Measurements from ENCODE around the gene GRN. TPM values are rescaled to one million over a fixed set of nuclear protein-coding genes. Genes with fewer than 3 reads are reported as not detected.

Gene GRN
- total RNA-seq, 1 experiment from 2014 or later, result 127 TPM

DNA sequence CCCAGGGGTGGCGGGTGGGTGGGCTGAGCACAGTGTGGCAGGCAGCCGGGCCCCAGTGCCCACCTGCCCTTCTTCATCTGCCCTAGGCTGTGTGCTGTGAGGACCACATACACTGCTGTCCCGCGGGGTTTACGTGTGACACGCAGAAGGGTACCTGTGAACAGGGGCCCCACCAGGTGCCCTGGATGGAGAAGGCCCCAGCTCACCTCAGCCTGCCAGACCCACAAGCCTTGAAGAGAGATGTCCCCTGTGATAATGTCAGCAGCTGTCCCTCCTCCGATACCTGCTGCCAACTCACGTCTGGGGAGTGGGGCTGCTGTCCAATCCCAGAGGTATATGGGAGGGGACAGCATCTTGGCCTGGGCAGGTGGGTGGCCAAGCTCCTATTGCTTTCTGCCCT, 6.4 kb downstream of the GRN start:
- H4K8ac ChIP-seq (replicated peaks; ENCODE audit: insufficient read length, low read depth, low read length), result no peak overlapping the region
- H3K4ac ChIP-seq (ENCODE audit: low read depth, low read length), result no peak overlapping the region
- no peaks in the 10 kb centered on the region for H3K9me3 ChIP-seq (ENCODE audit: control insufficient read depth, low read depth, low read length)
- no peak overlapping the region for H3K56ac ChIP-seq (ENCODE audit: insufficient read length, low read depth, low read length)
- Mint-ChIP-seq H3K4me1 (peaks cover 0 to 8% of the 10 kb centered on the region in 2 experiments; a peak in 2 of 4 replicates), H3K4me3 (no peak overlapping the region), H3K9me3 (no peaks in the 10 kb centered on the region; a peak in 1 of 5 replicates), H3K27me3 (ENCODE audit: low read depth) (peaks cover 5% of the 10 kb centered on the region; the same call in 1 of the 2 replicates), H3K27ac (no peak overlapping the region), H3K36me3 (ENCODE audit: insufficient read depth in 1 of 3, low read depth in 3 of 3) (peaks cover 3 to 17% (median 6%) of the 10 kb centered on the region in 3 experiments; a peak in 6 of 7 replicates)
- no peak overlapping the region for H2BK20ac ChIP-seq (ENCODE audit: low read depth, low read length, poor library complexity, severe bottlenecking)
- TF ChIP-seq, protein P1, sequence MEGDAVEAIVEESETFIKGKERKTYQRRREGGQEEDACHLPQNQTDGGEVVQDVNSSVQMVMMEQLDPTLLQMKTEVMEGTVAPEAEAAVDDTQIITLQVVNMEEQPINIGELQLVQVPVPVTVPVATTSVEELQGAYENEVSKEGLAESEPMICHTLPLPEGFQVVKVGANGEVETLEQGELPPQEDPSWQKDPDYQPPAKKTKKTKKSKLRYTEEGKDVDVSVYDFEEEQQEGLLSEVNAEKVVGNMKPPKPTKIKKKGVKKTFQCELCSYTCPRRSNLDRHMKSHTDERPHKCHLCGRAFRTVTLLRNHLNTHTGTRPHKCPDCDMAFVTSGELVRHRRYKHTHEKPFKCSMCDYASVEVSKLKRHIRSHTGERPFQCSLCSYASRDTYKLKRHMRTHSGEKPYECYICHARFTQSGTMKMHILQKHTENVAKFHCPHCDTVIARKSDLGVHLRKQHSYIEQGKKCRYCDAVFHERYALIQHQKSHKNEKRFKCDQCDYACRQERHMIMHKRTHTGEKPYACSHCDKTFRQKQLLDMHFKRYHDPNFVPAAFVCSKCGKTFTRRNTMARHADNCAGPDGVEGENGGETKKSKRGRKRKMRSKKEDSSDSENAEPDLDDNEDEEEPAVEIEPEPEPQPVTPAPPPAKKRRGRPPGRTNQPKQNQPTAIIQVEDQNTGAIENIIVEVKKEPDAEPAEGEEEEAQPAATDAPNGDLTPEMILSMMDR (conservative IDR thresholded peaks at IDR 0.05), result no peak
- H3K14ac ChIP-seq (ENCODE audit: insufficient read depth, low read length), result no peak overlapping the region
- H3K23ac ChIP-seq (ENCODE audit: insufficient read length, low read depth, low read length), result no peak overlapping the region
- no peak overlapping the region for H2BK120ac ChIP-seq (ENCODE audit: low read depth, low read length, poor library complexity, severe bottlenecking)
- no peak overlapping the region for H2BK15ac ChIP-seq (ENCODE audit: low read depth, low read length)
- H4K5ac ChIP-seq (ENCODE audit: insufficient read length, low read depth, low read length), result no peak overlapping the region
- H3K9ac ChIP-seq (ENCODE audit: extremely low read depth, insufficient read length, low read length), result no peak overlapping the region
- no peaks in the 10 kb centered on the region for H3K79me1 ChIP-seq (ENCODE audit: insufficient read depth, low read depth, low read length, poor library complexity, severe bottlenecking)
- no peaks in the 10 kb centered on the region for H4K20me1 ChIP-seq (ENCODE audit: control insufficient read depth, insufficient read depth, insufficient read length)
- no peak overlapping the region for H2AK5ac ChIP-seq (ENCODE audit: insufficient read length, low read length)
- H3K4me1 ChIP-seq (ENCODE audit: insufficient read depth, low read length), result no peaks in the 10 kb centered on the region
- no peak overlapping the region for H3T11ph ChIP-seq (ENCODE audit: low read length)
- H2BK12ac ChIP-seq (ENCODE audit: insufficient read length, low read depth, low read length), result no peak overlapping the region
- H3K27me3 ChIP-seq (ENCODE audit: insufficient read depth, low read length), result no peaks in the 10 kb centered on the region
- H2BK5ac ChIP-seq (ENCODE audit: insufficient read length, low read length), result no peak overlapping the region
- peaks cover 3% of the 10 kb centered on the region for H3K23me2 ChIP-seq (ENCODE audit: insufficient read length, low read depth, low read length, poor library complexity, severe bottlenecking)
- no peak overlapping the region for H3K18ac ChIP-seq (ENCODE audit: insufficient read length, low read depth, low read length)
- no peak overlapping the region for H3K4me2 ChIP-seq (ENCODE audit: insufficient read depth, insufficient read length, low read length)
- no peak overlapping the region for H4K91ac ChIP-seq (ENCODE audit: insufficient read length, low read depth, low read length)
- DNase-seq, result no peak
- no peak overlapping the region for H2AFZ ChIP-seq (ENCODE audit: low read length)
- no peaks in the 10 kb centered on the region for H3K79me2 ChIP-seq (ENCODE audit: insufficient read depth, low read length)
- no peak overlapping the region for H3K27ac ChIP-seq (ENCODE audit: insufficient read length, low read depth, low read length)
- WGBS (ENCODE audit: extremely low coverage, insufficient read length, low lambda C conversion rate), result no CpG with 5 or more reads among the region's 8 CpGs

Measured in H9 (cell line).